ENCODE data around the gene MMP23B.
"Not testable (repeated sequence)": the region's sequence is repeated elsewhere in the genome, so short reads cannot be mapped to it uniquely, and the experiment has no call there.

Gene MMP23B

GRCh38 chr1:1636621-1637478 lies 4.9 kb downstream of the MMP23B start:
- not testable (repeated sequence) for DNase-seq

- DNase-seq, result not testable (repeated sequence)
Observed at GRCh38 chr1:1637479-1637875, 5.5 kb downstream of the MMP23B start.

GRCh38 chr1:1638528-1638927 lies 6.6 kb downstream of the MMP23B start:
- not testable (repeated sequence) for DNase-seq

GRCh38 chr1:1639368-1639767 lies 7.4 kb downstream of the MMP23B start:
- DNase-seq, result not testable (repeated sequence)

- DNase-seq, result not testable (repeated sequence)
Observed at GRCh38 chr1:1640081-1640480, 8.1 kb downstream of the MMP23B start.

GRCh38 chr1:1640711-1641461 lies 8.9 kb downstream of the MMP23B start:
- DNase-seq, result not testable (repeated sequence)

GRCh38 chr1:1646326-1646725 lies 14.4 kb downstream of the MMP23B start:
- DNase-seq, result not testable (repeated sequence)

GRCh38 chr1:1647567-1648241 lies 15.7 kb downstream of the MMP23B start:
- DNase-seq, result not testable (repeated sequence)

- DNase-seq, result not testable (repeated sequence)
Observed at GRCh38 chr1:1648265-1648664, 16.3 kb downstream of the MMP23B start.

- peak; percentile 91 for DNase-seq
Observed at GRCh38 chr1:1658583-1659549, 26.9 kb downstream of the MMP23B start, which contains the start of gene CDK11B. Gene CDK11B, minus strand, starts transcription at chr1:1659004. Its CDS starts 1,519 bp downstream, at chr1:1657485.

- DNase-seq, result not testable (repeated sequence)
Observed at GRCh38 chr1:1662392-1662791, 30.4 kb downstream of the MMP23B start.

- DNase-seq, result not testable (repeated sequence)
Observed at GRCh38 chr1:1662830-1663560, 31.0 kb downstream of the MMP23B start.

GRCh38 chr1:1664318-1664717 lies 32.3 kb downstream of the MMP23B start:
- not testable (repeated sequence) for DNase-seq

- no peak for DNase-seq
Observed at GRCh38 chr1:1664941-1665814, 33.2 kb downstream of the MMP23B start.

- DNase-seq, result no peak
Observed at GRCh38 chr1:1665815-1666251, 33.9 kb downstream of the MMP23B start.

GRCh38 chr1:1666526-1666925 lies 34.6 kb downstream of the MMP23B start:
- no peak for DNase-seq

- no peak for DNase-seq
Observed at GRCh38 chr1:1669468-1670440, 37.8 kb downstream of the MMP23B start.

- DNase-seq, result no peak
Observed at GRCh38 chr1:1670866-1671265, 38.9 kb downstream of the MMP23B start.

Measured in NCI-H345 (cell line).